AG04450 (cell line): ENCODE data around the gene WDR18. TPM values are rescaled to one million over a fixed set of nuclear protein-coding genes. Genes with fewer than 3 reads are reported as not detected.

ENCODE experiments used
- CTCF ChIA-PET: fragments of 300-600, 350-600 bp; formaldehyde crosslinking; extraction: SDS; loops from one replicate; lab custom pipeline; 2022; ENCODE audit warnings: antibody characterized with exemption, inconsistent platforms; lab: Charles Lee
- POLR2A ChIA-PET: fragments of 350-600 bp; formaldehyde crosslinking; extraction: SDS; loops from one replicate; lab custom pipeline; 2021; ENCODE audit warnings: antibody characterized with exemption, inconsistent platforms; lab: Yijun Ruan, JAX
- DNase-seq: peaks from one replicate; pipeline ENCODE4 v3.0.0-alpha.2; 2011; ENCODE audit warnings: low read depth, low spot score
- H3K27ac ChIP-seq: one replicate; pipeline ENCODE4 v1.5.1; 2012; ENCODE audit warnings: low read depth, low read length, control low read depth
- H3K27me3 ChIP-seq: one replicate; pipeline ENCODE4 v1.6.0; 2012; ENCODE audit warnings: low read length; ENCODE audit not compliant: control insufficient read depth, insufficient read depth
- H3K4me3 ChIP-seq: 2 replicates; pipeline ENCODE4 v1.5.1; 2011; ENCODE audit warnings: mild to moderate bottlenecking, low read depth, low read length, control low read depth
- H3K9me3 ChIP-seq: 2 replicates; pipeline ENCODE4 v1.5.1; 2012; ENCODE audit warnings: low read length; ENCODE audit not compliant: control insufficient read depth, insufficient read depth
- CTCF ChIP-seq: IDR thresholded peaks from 2 replicates; pipeline ENCODE4 v1.5.1; 2011; ENCODE audit warnings: low read depth, low read length, control low read depth, inconsistent platforms
- polyA plus RNA-seq: library from polyadenylated mRNA; depleted of rRNA; stranded (reverse); fragments of >200 nt; gene quantifications from 2 replicates; pipeline ENCODE4 v1.2.3, GENCODE V29; 2011

The WDR18 gene
- polyA plus RNA-seq, 1 experiment = 24.5 TPM

GRCh38 chr19:1004803-1005664 is 20.9 kb downstream of the WDR18 start:
- no peak overlapping the region for H3K27ac ChIP-seq
- no peak overlapping the region for H3K4me3 ChIP-seq
- CTCF ChIA-PET = interaction anchor here (0.5 to 0.6 kb wide), 2 partner anchors 181 to 235 kb away, joined by 3 to 4 read pairs; no protein-coding TSS in a partner anchor
- peaks cover 8% of the 10 kb centered on the region for H3K27me3 ChIP-seq
- no peak for TF ChIP-seq CTCF
- H3K9me3 ChIP-seq = peaks cover 12% of the 10 kb centered on the region; the same call in 1 of the 2 replicates
- no peak for DNase-seq
- POLR2A ChIA-PET = interaction anchor here (0.6 to 1.1 kb wide), 3 partner anchors 12 to 113 kb away, joined by 3 to 4 read pairs (median 3); no protein-coding TSS in a partner anchor

DNA sequence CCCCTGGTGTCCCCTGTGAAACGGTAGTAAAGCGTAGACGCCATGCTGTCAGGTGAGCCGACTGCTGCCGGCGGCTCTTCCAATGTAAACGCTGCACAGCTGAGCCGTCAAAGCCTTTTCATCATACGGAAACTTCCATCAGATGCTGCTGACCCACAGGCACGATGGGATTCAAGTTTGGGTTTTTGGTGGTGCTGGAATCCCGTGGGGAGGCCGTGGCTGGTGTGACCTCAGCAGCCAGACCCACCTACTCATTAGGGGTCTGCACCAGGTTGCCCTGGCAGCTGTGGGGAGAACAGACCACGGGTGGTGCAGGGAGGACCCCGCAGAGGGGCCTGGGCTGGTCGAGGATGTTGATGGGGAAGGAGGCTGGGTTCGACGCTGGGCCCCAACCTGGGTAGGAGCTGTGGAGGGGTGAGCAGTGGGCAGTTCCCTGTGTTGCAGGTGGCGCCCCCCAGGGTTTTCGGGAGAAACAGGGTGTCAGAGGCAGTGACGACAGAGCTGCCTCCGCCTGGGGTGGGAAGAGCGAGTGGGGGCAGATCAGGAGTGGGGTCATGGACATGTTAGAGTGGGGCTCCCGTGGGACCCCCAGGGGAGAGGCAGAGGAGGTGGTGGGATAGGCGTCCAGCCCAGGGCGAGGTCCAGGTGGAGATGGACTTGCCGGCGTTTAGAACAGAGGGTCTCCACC is 22.7 kb downstream of the WDR18 start:
- no peak for TF ChIP-seq CTCF
- CTCF ChIA-PET = no interaction called here
- DNase-seq = no peak

DNA sequence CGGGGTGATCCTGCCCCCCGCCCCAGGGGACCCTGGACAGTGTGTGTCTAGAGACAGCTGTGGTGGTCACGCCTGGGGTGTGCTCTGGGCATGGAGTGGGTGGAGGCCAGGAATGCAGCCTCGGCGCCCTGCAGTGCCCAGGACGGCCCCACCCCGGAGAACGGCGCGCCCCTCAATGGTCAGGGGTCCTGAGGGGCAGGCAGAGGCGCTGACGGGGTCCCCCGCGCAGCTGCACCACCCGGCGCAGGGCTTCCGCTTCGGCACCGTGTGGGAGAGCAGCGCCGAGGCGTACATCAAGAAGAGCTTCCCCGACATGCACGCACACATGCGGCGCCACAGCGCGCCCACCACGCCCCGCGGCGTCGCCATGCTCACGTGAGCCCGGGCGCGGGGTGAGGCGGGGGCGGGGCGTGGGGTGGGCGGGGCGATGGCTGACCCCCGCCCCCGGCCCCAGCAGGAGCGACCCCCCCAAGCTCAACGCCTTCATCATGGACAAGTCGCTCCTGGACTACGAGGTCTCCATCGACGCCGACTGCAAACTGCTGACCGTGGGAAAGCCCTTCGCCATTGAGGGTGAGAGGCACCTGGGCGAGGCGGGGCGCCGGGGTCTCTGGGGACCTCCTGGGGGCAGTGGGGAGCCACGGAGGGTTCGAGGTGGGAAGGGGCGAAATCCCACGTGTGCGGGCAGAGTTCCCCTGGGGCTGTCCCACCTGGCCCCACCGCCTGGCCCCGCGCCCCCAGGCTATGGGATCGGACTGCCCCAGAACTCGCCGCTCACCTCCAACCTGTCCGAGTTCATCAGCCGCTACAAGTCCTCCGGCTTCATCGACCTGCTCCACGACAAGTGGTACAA is 23.5 kb downstream of the WDR18 start:
- H3K27ac ChIP-seq = no peak overlapping the region
- DNase-seq = no peak
- H3K27me3 ChIP-seq = no peaks in the 10 kb centered on the region
- H3K4me3 ChIP-seq = no peak overlapping the region
- CTCF ChIA-PET = interaction anchor here (0.6 kb wide), 1 partner anchor 260 kb away, joined by 6 read pairs; no protein-coding TSS in a partner anchor
- POLR2A ChIA-PET = no interaction called here
- no peak for TF ChIP-seq CTCF
- H3K9me3 ChIP-seq = peaks cover 15% of the 10 kb centered on the region; the same call in 1 of the 2 replicates

More for the DNA sequence above, 22.7 kb downstream of the WDR18 start:
- Histone ChIP-seq H3K9me3 (peaks cover 12% of the 10 kb centered on the region; the same call in 1 of the 2 replicates), H3K27ac (no peak overlapping the region), H3K27me3 (no peaks in the 10 kb centered on the region), H3K4me3 (no peak overlapping the region)
- POLR2A ChIA-PET = no interaction called here

GRCh38 chr19:1008268-1009040 is 24.3 kb downstream of the WDR18 start:
- CTCF ChIA-PET = interaction anchor here (0.6 kb wide), 1 partner anchor 259 kb away, joined by 6 read pairs; no protein-coding TSS in a partner anchor
- POLR2A ChIA-PET = interaction anchor here (1.4 kb wide), 2 partner anchors 11 to 20 kb away, joined by 3 to 9 read pairs; no protein-coding TSS in a partner anchor
- Histone ChIP-seq H3K27me3 (no peaks in the 10 kb centered on the region), H3K27ac (peak overlapping the region; percentile 68), H3K4me3 (peak overlapping the region; percentile 29; the same call in 1 of the 2 replicates), H3K9me3 (peaks cover 15% of the 10 kb centered on the region; the same call in 1 of the 2 replicates)
- TF ChIP-seq CTCF = no peak
- DNase-seq = no peak
